Ammon's horn (tissue), 1 donor: Measurements from ENCODE around the gene SULT2A1.
A peak's percentile ranks its signal among the peaks of the same experiment; 100 is the strongest.
"Not testable (repeated sequence)": the region's sequence is repeated elsewhere in the genome, so short reads cannot be mapped to it uniquely, and the experiment has no call there.

Source experiments
- DNase-seq: peaks from one replicate; pipeline ENCODE4 v3.0.0-alpha.2; 2016; ENCODE audit warnings: low spot score

The SULT2A1 gene

GRCh38 chr19:47886010-47886559 lies at the start of gene SULT2A1:
SULT2A1 (minus strand) TSS chr19:47886315; CDS start chr19:47886257, 58 bp downstream.
- DNase-seq = no peak

GRCh38 chr19:47928581-47928980 lies 42.5 kb upstream of the SULT2A1 start:
- DNase-seq = not testable (repeated sequence)

- DNase-seq = not testable (repeated sequence)
Measured at GRCh38 chr19:47920107-47920506, 34.0 kb upstream of the SULT2A1 start.

- not testable (repeated sequence) for DNase-seq
Measured at GRCh38 chr19:47910191-47910590, 24.1 kb upstream of the SULT2A1 start.

- not testable (repeated sequence) for DNase-seq
Measured at GRCh38 chr19:47909350-47909749, 23.2 kb upstream of the SULT2A1 start.

GRCh38 chr19:47901370-47901769 lies 15.3 kb upstream of the SULT2A1 start:
- no peak for DNase-seq

GRCh38 chr19:47899335-47899734 lies 13.2 kb upstream of the SULT2A1 start:
- no peak for DNase-seq

GRCh38 chr19:47897861-47898260 lies 11.7 kb upstream of the SULT2A1 start:
- peak; percentile 3 for DNase-seq

- no peak for DNase-seq
Measured at GRCh38 chr19:47896773-47897172, 10.7 kb upstream of the SULT2A1 start.

- DNase-seq = no peak
Measured at GRCh38 chr19:47896019-47896418, 9.9 kb upstream of the SULT2A1 start.

- DNase-seq = no peak
Measured at GRCh38 chr19:47895165-47895782, 9.2 kb upstream of the SULT2A1 start.

GRCh38 chr19:47891923-47892666 lies 6.0 kb upstream of the SULT2A1 start:
- no peak for DNase-seq

GRCh38 chr19:47891622-47891922 lies 5.5 kb upstream of the SULT2A1 start:
- DNase-seq = no peak

GRCh38 chr19:47890865-47891621 lies 4.9 kb upstream of the SULT2A1 start:
- DNase-seq = no peak

GRCh38 chr19:47885067-47885463 lies 1.1 kb downstream of the SULT2A1 start:
- no peak for DNase-seq

- DNase-seq = no peak
Measured at GRCh38 chr19:47882890-47883289, 3.2 kb downstream of the SULT2A1 start.

- no peak for DNase-seq
Measured at GRCh38 chr19:47881757-47882156, 4.4 kb downstream of the SULT2A1 start.

GRCh38 chr19:47879385-47879784 lies 6.7 kb downstream of the SULT2A1 start:
- not testable (repeated sequence) for DNase-seq

- no peak for DNase-seq
Measured at GRCh38 chr19:47878906-47879305, 7.2 kb downstream of the SULT2A1 start.

- no peak for DNase-seq
Measured at GRCh38 chr19:47865166-47865565, 20.9 kb downstream of the SULT2A1 start.

GRCh38 chr19:47863514-47863936 lies 22.6 kb downstream of the SULT2A1 start:
- peak; percentile 86 for DNase-seq

- no peak for DNase-seq
Measured at GRCh38 chr19:47861630-47862029, 24.5 kb downstream of the SULT2A1 start.
